Stimulated activated CD4-positive, alpha-beta T cell treated with anti-CD3 and anti-CD28 coated beads, Interleukin-15, amount 100 ng/mL, for 48 hours (primary cell): Measurements from ENCODE around the gene CCDC201.
A peak's percentile ranks its signal among the peaks of the same experiment; 100 is the strongest.

Source experiments
- DNase-seq, 2 donors: peaks; one replicate each; pipeline ENCODE4 v3.0.0-alpha.2; 2020; ENCODE audit warnings: low read depth in 2 of 2

CCDC201 gene

GRCh38 chr7:45873035-45873354 lies at the start of gene CCDC201:
Gene CCDC201, minus strand, starts transcription at chr7:45873082. Its CDS starts 75 bp downstream, at chr7:45873007.
- DNase-seq = no peak

DNA sequence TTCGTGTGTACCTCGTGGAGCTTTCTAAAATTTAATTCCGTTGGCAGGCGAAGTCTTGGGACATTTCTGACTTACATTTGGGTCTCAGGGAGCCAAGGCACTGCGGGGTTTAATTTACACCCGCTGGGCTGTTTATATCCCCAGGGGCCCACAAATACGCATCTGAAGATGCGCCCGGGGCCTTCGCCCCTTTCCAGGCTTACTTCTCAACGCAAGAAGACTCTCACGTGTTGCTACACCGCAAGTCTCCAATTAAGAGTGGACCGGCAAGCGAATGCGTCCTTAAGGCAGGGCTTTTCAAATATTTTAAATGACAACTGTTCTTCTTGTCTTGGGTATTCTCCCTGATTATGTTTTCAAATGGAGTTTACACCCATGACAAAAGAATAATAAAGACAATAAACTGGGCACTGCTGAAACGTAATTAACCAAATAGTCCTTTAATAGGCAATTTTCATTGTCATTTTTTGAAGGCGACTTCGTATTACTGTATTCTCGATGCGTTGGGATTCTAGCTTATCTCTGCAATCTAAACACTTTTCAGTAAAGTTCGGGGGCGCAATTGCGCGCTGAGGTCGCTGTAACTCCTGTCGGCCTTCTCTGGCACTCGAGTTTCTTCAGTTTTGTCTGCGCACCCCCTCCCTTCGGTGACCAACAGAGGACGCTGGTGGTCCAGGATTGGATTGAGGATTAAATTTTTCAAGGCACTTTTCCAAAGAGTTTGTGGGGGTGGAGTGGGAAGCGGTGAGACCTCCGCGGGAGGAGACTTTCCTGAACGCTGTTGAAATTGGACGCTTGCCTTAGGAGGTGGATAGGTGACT lies 49.0 kb upstream of the CCDC201 start:
- no peak for DNase-seq

DNA sequence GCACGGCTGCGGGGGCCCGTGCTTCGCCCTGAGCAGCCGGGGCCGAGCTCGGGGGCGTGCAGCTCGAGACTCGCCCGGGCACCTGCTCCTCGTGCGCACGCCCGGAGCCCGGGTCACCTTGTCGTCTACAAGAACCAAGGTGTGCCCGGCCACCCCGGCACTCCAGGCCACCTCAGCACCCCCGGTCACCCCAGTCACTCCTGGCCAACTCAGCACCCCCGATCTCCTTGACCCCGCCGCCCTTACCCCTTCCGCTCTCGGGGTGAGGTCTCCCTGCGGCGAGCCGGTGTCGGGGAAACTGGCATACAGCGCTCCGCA lies 48.5 kb upstream of the CCDC201 start:
- DNase-seq = no peak

GRCh38 chr7:45920502-45921380 lies 47.9 kb upstream of the CCDC201 start, which contains the start of gene IGFBP3:
Gene IGFBP3, minus strand, starts transcription at chr7:45921272. Its CDS starts 132 bp downstream, at chr7:45921140.
- no peak for DNase-seq

GRCh38 chr7:45919993-45920459 lies 47.1 kb upstream of the CCDC201 start:
- DNase-seq = no peak

GRCh38 chr7:45919231-45919784 lies 46.4 kb upstream of the CCDC201 start:
- DNase-seq = no peak

DNA sequence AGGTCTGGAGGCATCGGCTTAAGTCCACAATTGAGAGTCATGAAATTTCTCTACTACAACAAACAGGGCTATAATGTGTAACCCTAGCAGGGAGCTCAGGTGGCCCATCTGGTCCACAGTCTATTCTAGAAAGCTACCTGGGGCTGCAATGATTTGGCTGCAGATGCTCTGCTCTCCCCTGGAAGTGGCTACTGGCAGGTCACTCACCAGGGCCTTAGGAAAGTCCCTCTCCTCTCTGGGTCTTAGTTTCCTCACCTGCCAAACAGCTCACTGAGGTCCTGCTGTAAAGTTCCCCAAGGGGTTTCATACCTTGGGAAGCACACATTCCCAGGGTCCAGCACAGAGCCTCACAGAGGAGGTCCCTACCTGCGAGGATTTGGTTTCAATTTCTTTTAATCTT lies 45.7 kb upstream of the CCDC201 start:
- DNase-seq = no peak

DNA sequence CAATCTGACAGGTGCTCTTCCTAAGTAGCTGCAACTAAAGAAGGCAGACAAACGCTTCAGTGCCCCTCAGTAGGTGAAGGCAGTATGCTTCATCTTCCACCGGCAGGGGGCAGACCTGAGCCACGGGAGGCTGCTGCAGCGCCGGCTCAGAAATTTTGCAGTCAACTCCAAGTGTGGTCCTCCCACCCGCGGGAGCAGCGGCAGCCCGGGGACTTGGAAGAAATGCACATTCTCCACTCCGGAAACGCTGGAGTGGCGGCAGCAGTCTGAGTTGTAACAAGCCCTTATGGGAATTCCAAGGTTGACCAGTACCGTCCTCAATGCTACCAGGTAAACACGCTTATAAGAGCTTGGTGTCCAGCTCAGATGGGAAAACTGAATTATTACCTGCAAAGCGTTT lies 44.8 kb upstream of the CCDC201 start:
- peak; percentile 60 to 68 for DNase-seq

- DNase-seq = no peak
These were observed 44.2 kb upstream of the CCDC201 start for GRCh38 chr7:45917064-45917463.

- DNase-seq = no peak
These were observed 42.7 kb upstream of the CCDC201 start for GRCh38 chr7:45915606-45916005.

DNA sequence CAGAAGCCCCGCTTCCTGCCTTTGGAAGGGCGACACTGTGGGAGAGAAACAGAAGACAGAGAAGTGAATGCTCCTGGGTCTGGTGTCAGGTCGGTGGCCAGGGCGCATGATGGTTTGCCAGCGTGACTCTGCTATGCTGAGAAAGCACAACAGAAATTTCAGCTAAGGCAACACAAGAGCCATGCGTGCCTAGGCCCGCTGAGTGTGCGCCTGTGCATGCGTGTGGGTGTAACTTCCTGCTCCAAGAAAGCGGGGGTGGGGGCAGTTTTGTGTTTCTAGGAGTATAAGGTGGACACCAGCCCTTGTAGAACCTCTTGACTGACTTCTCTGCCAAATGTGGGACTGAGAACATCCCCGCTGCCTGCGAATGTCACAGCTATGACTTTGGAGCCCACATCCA lies 42.0 kb upstream of the CCDC201 start:
- DNase-seq = no peak

- DNase-seq = no peak
These were observed 40.1 kb upstream of the CCDC201 start for GRCh38 chr7:45912972-45913371.

GRCh38 chr7:45911311-45911710 lies 38.4 kb upstream of the CCDC201 start:
- DNase-seq = no peak

GRCh38 chr7:45910855-45911254 lies 38.0 kb upstream of the CCDC201 start:
- DNase-seq = no peak

- no peak for DNase-seq
These were observed 36.7 kb upstream of the CCDC201 start for GRCh38 chr7:45909561-45909960.

GRCh38 chr7:45902820-45903219 lies 29.9 kb upstream of the CCDC201 start:
- DNase-seq = no peak

DNA sequence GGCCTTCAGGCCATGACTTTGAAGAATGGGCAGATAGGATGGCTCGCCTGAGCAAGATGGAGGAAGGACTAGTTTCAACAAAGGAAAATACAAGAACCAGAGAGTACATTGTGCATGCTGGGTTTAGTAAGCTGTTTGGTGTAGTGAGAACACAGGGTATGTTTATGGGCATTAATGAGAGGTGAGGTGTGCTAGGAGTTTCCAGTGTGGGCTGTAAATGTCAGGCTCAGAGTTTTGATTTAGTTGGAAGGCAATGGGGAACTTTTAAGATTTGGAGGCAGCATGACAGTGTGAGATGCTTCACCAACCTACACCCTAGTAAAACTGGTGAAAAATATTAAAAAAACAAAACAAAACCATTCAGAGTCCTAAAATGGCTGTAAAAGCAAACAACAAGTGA lies 28.7 kb upstream of the CCDC201 start:
- no peak for DNase-seq

DNA sequence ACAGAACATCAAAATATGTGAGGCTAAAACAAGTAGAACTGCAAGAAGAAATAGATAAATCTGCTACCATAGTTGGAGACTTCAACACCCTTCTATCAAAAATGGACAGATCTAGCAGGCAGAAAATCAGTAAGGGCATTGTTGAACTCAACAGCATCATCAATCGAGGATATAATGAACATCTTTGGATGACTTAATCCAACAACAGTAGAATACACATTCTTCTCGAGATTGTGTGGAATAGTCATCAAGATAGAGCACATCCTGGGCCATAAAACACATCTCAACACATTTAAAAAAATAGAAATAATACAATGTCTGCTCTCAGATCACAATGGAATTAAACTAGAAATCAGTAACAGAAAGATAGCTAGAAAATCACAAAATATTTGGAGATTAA lies 25.3 kb upstream of the CCDC201 start:
- DNase-seq = no peak

DNA sequence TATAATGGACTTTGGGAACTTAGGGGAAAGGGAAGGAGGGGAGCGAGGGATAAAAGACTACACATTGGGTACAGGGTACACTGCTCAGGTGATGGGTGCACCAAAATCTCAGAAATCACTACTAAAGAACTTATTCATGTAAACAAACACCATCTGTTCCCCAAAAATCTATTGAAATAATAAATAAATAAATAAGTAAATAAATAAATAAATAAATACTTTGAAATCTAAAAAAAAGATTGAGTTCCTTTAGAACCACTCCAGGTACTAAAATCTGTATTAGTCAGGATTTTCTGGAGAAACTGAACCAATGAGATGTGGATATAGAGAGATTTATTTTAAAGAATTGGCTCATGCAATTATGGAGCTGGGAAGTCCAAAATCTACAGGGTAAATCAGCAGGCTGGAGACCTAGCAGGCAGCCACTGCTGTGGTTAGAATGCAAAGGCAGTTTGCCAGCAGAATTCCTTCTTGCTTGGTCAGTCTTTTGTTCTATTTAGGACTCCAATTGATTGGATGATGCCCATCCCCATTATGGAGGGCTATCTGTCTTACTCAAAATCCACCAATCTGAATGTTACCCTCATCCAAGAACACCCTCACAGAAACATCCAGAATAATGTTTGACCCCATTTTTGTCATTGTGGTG lies 24.3 kb upstream of the CCDC201 start:
- no peak for DNase-seq

GRCh38 chr7:45894665-45895062 lies 21.8 kb upstream of the CCDC201 start:
- no peak for DNase-seq

DNA sequence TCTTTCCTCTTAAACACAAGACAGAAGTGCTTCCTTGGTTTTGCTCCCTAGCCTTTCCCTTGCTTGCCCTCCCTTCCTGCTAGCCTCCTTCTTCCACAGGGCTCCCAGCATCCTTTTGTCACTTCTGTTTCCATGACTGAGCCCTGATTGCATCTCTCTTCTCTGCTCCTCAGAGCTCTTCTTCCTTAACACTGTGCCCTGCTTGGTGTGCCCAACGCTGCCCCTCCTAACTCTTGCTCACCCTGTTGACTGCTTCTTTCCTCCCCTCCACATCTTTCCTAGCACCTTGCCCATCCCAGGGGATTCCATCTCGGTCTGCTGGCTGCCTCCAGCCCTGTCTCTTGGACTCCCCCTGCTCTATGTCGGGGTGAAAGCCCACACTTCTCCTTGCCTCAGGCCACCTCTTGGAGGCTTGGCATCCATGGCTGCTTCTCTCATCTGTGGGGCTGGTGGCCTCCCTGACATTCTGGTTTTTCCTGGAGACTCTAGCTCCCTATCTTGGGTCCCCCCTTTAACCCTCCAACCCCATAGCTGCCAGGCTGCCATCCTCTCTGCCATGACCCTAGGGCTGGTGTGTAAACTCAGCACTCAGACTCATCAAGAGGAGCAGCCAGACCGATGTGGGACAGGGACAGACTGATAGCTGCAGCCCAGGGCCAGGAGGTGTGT lies 21.2 kb upstream of the CCDC201 start:
- DNase-seq = no peak
